ENCODE measurements around the gene CTDSPL. TPM values are rescaled to one million over a fixed set of nuclear protein-coding genes. Genes with fewer than 3 reads are reported as not detected.

Gene CTDSPL
- total RNA-seq, 1 donor from 2014 or later, result 72.7 TPM

DNA sequence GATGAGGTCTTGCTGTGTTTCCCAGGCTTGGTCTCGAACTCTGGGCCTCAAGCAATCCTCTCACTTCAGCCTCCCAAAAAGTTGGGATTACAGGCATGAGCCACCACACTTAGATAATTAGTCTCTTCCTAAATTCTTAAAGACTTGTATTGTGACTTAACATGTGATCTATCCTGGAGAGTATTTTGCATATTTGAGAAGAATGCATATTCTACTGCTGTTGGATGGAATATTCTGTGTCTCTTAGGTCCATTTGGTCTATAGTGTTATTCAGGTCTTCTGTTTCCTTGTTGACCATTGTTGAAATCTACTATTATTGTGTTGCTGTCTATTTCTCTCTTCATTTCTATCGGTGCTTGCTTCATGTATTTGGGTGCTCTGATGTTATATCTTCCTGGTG, 68.8 kb downstream of the CTDSPL start:
- H3K36me3 Mint-ChIP-seq, result peaks cover 22% of the 10 kb centered on the region
- peaks cover 28% of the 10 kb centered on the region for H3K4me1 Mint-ChIP-seq (ENCODE audit: unreplicated experiment)
- no peak overlapping the region for H3K4me3 Mint-ChIP-seq
- TF ChIP-seq, protein P1, sequence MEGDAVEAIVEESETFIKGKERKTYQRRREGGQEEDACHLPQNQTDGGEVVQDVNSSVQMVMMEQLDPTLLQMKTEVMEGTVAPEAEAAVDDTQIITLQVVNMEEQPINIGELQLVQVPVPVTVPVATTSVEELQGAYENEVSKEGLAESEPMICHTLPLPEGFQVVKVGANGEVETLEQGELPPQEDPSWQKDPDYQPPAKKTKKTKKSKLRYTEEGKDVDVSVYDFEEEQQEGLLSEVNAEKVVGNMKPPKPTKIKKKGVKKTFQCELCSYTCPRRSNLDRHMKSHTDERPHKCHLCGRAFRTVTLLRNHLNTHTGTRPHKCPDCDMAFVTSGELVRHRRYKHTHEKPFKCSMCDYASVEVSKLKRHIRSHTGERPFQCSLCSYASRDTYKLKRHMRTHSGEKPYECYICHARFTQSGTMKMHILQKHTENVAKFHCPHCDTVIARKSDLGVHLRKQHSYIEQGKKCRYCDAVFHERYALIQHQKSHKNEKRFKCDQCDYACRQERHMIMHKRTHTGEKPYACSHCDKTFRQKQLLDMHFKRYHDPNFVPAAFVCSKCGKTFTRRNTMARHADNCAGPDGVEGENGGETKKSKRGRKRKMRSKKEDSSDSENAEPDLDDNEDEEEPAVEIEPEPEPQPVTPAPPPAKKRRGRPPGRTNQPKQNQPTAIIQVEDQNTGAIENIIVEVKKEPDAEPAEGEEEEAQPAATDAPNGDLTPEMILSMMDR (conservative IDR thresholded peaks at IDR 0.05), result no peak
- DNase-seq (ENCODE audit: extremely low spot score, unreplicated experiment), result no peak
- H3K9me3 Mint-ChIP-seq, result peaks cover 5% of the 10 kb centered on the region
- H3K27me3 Mint-ChIP-seq, result no peaks in the 10 kb centered on the region
- no peak overlapping the region for H3K27ac Mint-ChIP-seq

DNA sequence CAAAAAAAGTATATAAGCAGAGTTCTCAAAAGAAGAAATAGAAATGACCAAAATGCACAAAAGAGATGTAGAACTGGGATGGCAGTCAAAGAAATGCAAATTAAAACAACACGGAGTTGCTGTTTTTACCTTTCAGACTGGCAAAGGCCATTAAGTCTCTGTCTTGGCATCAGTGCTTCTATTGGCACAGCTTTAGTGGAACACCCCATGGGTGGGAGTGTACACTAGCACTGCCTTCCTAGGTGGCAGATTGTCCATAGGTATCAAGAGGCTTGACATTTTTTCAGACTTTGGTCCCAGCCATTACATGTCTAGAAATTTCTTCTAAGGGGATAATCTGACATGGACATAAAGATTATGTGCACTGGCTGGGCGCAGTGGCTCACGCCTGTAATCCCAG, 70.8 kb downstream of the CTDSPL start:
- Mint-ChIP-seq H3K27me3 (no peaks in the 10 kb centered on the region), H3K27ac (peak overlapping the region; percentile 31), H3K4me3 (no peak overlapping the region), H3K4me1 (ENCODE audit: unreplicated experiment) (peaks cover 37% of the 10 kb centered on the region), H3K9me3 (peaks cover 11% of the 10 kb centered on the region), H3K36me3 (peaks cover 18% of the 10 kb centered on the region)
- DNase-seq (ENCODE audit: extremely low spot score, unreplicated experiment), result no peak
- TF ChIP-seq, protein P1 (conservative IDR thresholded peaks at IDR 0.05), result no peak

DNA sequence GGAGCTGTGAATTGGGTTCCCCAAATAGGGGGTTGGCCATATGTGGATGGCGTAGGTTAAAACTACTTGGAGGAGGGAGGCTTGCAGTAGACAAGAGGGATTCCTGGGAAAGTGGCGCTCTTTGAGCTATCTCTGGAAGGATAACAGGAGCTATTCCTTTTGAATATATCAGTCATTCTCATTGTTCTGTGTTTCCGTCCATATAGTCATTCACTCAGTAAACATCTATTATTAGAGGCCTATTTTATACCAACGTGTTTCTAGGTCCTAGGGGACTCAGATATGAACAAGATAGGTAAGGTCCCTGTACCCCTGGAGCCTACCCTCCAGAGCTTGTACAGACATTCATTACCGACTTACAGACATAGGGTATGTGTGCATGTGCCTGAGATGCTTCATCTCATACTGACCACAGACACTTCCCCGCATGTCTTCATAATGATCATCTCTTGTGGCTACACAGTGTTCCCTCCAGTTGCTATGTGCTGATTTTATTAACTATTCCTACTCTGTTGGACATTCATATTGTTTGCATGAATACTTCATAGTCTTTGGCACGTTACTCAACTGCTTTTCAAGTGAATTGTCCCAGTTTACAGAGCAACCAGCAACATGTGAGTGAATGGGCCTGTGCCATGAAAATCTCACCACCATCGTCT, 73.1 kb downstream of the CTDSPL start:
- H3K4me1 Mint-ChIP-seq (ENCODE audit: unreplicated experiment), result peaks cover 55% of the 10 kb centered on the region
- peak overlapping the region; percentile 87 for H3K27ac Mint-ChIP-seq
- peaks cover 15% of the 10 kb centered on the region for H3K36me3 Mint-ChIP-seq
- H3K9me3 Mint-ChIP-seq, result peaks cover 18% of the 10 kb centered on the region
- no peaks in the 10 kb centered on the region for H3K27me3 Mint-ChIP-seq
- TF ChIP-seq, protein P1 (conservative IDR thresholded peaks at IDR 0.05), result no peak
- no peak for DNase-seq (ENCODE audit: extremely low spot score, unreplicated experiment)
- H3K4me3 Mint-ChIP-seq, result no peak overlapping the region

DNA sequence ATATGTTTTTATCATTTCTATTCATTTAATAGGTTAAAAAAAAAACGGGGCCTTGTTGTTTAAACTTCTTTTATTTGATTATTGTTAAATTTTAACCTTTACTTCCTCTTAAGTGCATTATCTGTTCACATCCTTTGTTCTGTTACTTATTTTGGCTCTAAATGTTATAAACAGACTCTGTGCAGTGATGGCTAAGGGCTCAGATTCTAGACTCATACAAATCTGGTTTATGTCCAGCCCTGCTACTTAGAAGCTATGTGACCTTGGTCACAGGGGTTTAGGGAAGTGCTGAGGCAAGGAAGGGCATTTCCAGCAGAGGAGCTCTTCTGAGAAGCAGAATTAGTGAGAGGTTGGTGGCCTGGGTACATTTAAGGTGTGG, 73.6 kb downstream of the CTDSPL start:
- Mint-ChIP-seq H3K4me1 (ENCODE audit: unreplicated experiment) (peaks cover 55% of the 10 kb centered on the region), H3K27me3 (no peaks in the 10 kb centered on the region), H3K36me3 (peaks cover 15% of the 10 kb centered on the region), H3K4me3 (peak overlapping the region; percentile 24), H3K27ac (peak overlapping the region; percentile 87), H3K9me3 (peaks cover 18% of the 10 kb centered on the region)
- TF ChIP-seq, protein P1 (conservative IDR thresholded peaks at IDR 0.05), result no peak
- DNase-seq (ENCODE audit: extremely low spot score, unreplicated experiment), result no peak

DNA sequence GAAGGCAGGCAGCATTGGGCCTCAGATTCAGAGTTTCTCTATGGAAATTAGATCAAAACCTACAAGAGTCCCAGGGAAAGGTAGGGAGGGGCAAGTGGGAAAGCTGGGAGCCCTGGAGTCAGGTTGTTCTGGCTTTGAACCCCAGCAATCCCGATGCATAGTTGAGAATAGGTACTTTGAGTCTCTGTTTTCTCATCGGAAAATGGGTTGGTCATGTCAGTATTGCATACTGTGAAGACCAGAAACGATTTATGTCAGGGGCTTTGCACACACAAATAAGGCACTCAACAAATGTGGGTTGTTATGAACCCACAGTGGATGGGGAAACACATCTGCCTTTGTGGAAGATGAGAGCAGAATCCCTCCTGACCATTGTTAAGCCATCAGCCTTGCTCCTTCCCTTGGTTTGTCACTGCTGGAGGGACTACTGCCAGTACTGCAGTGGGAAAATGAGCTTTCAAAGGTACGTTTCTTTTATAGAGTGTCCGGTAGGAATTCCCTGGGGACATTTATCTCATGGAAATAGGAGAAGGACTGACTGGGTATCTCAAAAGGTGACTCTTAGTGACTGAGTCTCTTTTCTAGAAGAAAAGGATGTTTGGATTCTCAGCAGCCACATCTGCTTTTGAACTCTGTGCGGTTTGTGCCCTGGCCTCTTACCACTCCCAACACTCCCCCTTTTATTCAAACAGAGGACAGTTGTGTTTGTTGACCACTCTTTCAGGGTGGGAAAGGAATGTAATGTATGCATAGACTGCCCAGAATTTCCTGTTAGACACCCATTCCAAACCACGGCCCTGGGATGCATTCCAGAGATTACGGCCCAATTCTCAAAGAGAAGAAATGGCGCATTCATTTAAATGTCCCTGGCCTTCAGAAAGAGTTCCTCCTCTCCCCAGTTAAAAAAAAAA, 74.3 kb downstream of the CTDSPL start:
- H3K27ac Mint-ChIP-seq, result peak overlapping the region; percentile 87
- TF ChIP-seq, protein P1 (conservative IDR thresholded peaks at IDR 0.05), result no peak
- H3K4me1 Mint-ChIP-seq (ENCODE audit: unreplicated experiment), result peaks cover 48% of the 10 kb centered on the region
- H3K27me3 Mint-ChIP-seq, result no peaks in the 10 kb centered on the region
- H3K36me3 Mint-ChIP-seq, result peaks cover 8% of the 10 kb centered on the region
- peaks cover 13% of the 10 kb centered on the region for H3K9me3 Mint-ChIP-seq
- peak overlapping the region; percentile 54 for H3K4me3 Mint-ChIP-seq
- no peak for DNase-seq (ENCODE audit: extremely low spot score, unreplicated experiment)

All from type B pancreatic cell (in vitro differentiated cells).